Measurements from ENCODE around the gene ALS2.

- TF ChIP-seq POLR2A (IDR thresholded peaks at IDR 0.05) (no peak), CTCF (IDR thresholded peaks at IDR 0.05) (no peak)
These were observed 29.2 kb downstream of the ALS2 start for GRCh38 chr2:201751566-201751965.
